Thyroid gland (tissue), 4 donors: ENCODE measurements around the gene SLC4A8.

Experiments
- CTCF ChIP-seq, 6 experiments: fragments of 200-600 bp in 3 of 6; fragments of 450-650 bp in 3 of 6; sonication (generic) in 3 of 6; IDR thresholded peaks; one replicate each; pipeline ENCODE4 v1.5.1; 2016 to 2019; ENCODE audit warnings: antibody characterized with exemption in 6 of 6, mild to moderate bottlenecking in 2 of 6, inconsistent platforms in 1 of 6, moderate library complexity in 1 of 6
- POLR2A ChIP-seq, 2 donors: fragments of 450-650 bp; IDR thresholded peaks; one replicate each; pipeline ENCODE4 v1.6.1; 2017; ENCODE audit warnings: antibody characterized with exemption in 2 of 2, mild to moderate bottlenecking in 2 of 2, moderate library complexity in 1 of 2

- TF ChIP-seq CTCF (IDR thresholded peaks at IDR 0.05) (no peak), POLR2A (IDR thresholded peaks at IDR 0.05) (no peak)
Measured at GRCh38 chr12:51448618-51449256, 24.1 kb downstream of the SLC4A8 start.
